ENCODE results near the gene EXOC6.

GRCh38 chr10:93088466-93088865, 240.1 kb downstream of the EXOC6 start:
- TF ChIP-seq CTCF (IDR thresholded peaks at IDR 0.05): no peak
- TF ChIP-seq POLR2A (IDR thresholded peaks at IDR 0.05): no peak
